Endothelial cell of umbilical vein (primary cell): ENCODE results near the gene SH3GL3. TPM values are rescaled to one million over a fixed set of nuclear protein-coding genes. Genes with fewer than 3 reads are reported as not detected.

Experiments
- BruUV-seq: library from RNA; stranded (reverse); fragments of 400-500 nt; replicated peaks from 2 replicates; lab custom pipeline; 2021; lab: Mats Ljungman, UMichigan
- CTCF ChIA-PET: fragments of 300-600, 350-600 bp; sonication (Branson Sonifier 250); formaldehyde crosslinking; loops from one replicate; lab custom pipeline; 2021; ENCODE audit warnings: antibody characterized with exemption, inconsistent platforms; lab: Charles Lee
- POLR2A ChIA-PET: fragments of 300-600, 350-600 bp; sonication (Branson Sonifier 250); formaldehyde crosslinking; loops from one replicate; lab custom pipeline; 2021; ENCODE audit warnings: antibody characterized with exemption, inconsistent platforms; lab: Charles Lee
- DNase-seq: peaks from one replicate; pipeline ENCODE4 v3.0.0-alpha.2; 2011; ENCODE audit warnings: low read depth, low spot score
- FAIRE-seq: peaks from 2 replicates; lab custom pipeline; 2011; peaks lifted over from hg19 to GRCh38; lab: Jason Lieb, UNC
- H2AFZ ChIP-seq: 2 replicates; pipeline ENCODE4 v1.6.0; 2012; ENCODE audit warnings: low read depth, low read length, control low read depth, inconsistent platforms
- H3K27ac ChIP-seq: 2 replicates; pipeline ENCODE4 v1.5.1; 2011; ENCODE audit warnings: low read depth, mild to moderate bottlenecking, control low read depth, low read length, moderate library complexity; ENCODE audit not compliant: insufficient read depth
- H3K27me3 ChIP-seq, 2 experiments: 2 replicates each; pipeline versions ENCODE4 v1.6.0 to v1.6.1; 2011; ENCODE audit warnings: low read length in 2 of 2, mixed read lengths in 1 of 2; ENCODE audit not compliant: control insufficient read depth in 2 of 2, insufficient read depth in 2 of 2
- H3K36me3 ChIP-seq, 2 experiments: 2 replicates in 1 of 2; 3 replicates in 1 of 2; pipeline ENCODE4 v1.5.1; 2011; ENCODE audit warnings: low read length in 2 of 2, mild to moderate bottlenecking in 1 of 2, moderate library complexity in 1 of 2; ENCODE audit not compliant: control insufficient read depth in 2 of 2, insufficient read depth in 2 of 2; ENCODE audit errors: extremely low read depth in 1 of 2
- H3K4me1 ChIP-seq: 3 replicates; pipeline ENCODE4 v1.5.1; 2011; ENCODE audit warnings: mild to moderate bottlenecking, low read length; ENCODE audit not compliant: control insufficient read depth, insufficient read depth; ENCODE audit errors: extremely low read depth
- H3K4me2 ChIP-seq: 2 replicates; pipeline ENCODE4 v1.6.1; 2011; ENCODE audit warnings: low read length, control low read depth, mixed read lengths; ENCODE audit not compliant: insufficient read depth
- H3K4me3 ChIP-seq, 3 experiments: fragments of 200-600 bp in 1 of 3; sonication (generic), shearing (Covaris generic) in 1 of 3; replicated peaks in 1 of 3; 2 replicates each; pipeline ENCODE4 v1.5.1; 2011 to 2016; ENCODE audit warnings: control low read depth in 3 of 3, low read length in 3 of 3, mild to moderate bottlenecking in 2 of 3, inconsistent platforms in 1 of 3, low read depth in 1 of 3, moderate library complexity in 1 of 3; ENCODE audit not compliant: insufficient read depth in 1 of 3
- H3K79me2 ChIP-seq: 2 replicates; pipeline ENCODE4 v1.6.0; 2012; ENCODE audit warnings: low read length, inconsistent platforms; ENCODE audit not compliant: control insufficient read depth, insufficient read depth
- H3K9ac ChIP-seq: replicated peaks from 2 replicates; pipeline ENCODE3; 2011; ENCODE audit warnings: low read length, control low read depth; ENCODE audit not compliant: insufficient read depth; ENCODE audit errors: extremely low read depth
- H3K9me1 ChIP-seq: replicated peaks from 3 replicates; pipeline ENCODE4 v1.6.0; 2011; ENCODE audit warnings: mild to moderate bottlenecking, low read length; ENCODE audit not compliant: control insufficient read depth, insufficient read depth; ENCODE audit errors: extremely low read depth
- H3K9me3 ChIP-seq: replicated peaks from 2 replicates; pipeline ENCODE4 v1.5.1; 2012; ENCODE audit warnings: low read length, inconsistent platforms; ENCODE audit not compliant: control insufficient read depth, insufficient read depth
- H4K20me1 ChIP-seq: replicated peaks from 2 replicates; pipeline ENCODE3; 2011; ENCODE audit warnings: mild to moderate bottlenecking, low read length; ENCODE audit not compliant: control insufficient read depth, insufficient read depth; ENCODE audit errors: extremely low read depth
- EZH2 ChIP-seq: IDR thresholded peaks from 2 replicates; pipeline ENCODE4 v1.6.1; 2012; ENCODE audit warnings: borderline replicate concordance, low read depth, mild to moderate bottlenecking, moderate library complexity, low read length, inconsistent platforms; ENCODE audit not compliant: severe bottlenecking
- FOS ChIP-seq: IDR thresholded peaks from 2 replicates; pipeline ENCODE4 v1.6.1; 2011; ENCODE audit warnings: mild to moderate bottlenecking, low read length, moderate library complexity, borderline replicate concordance; ENCODE audit not compliant: insufficient read depth
- GATA2 ChIP-seq: IDR thresholded peaks from 2 replicates; pipeline ENCODE4 v1.7.0; 2011; ENCODE audit warnings: low read depth, mild to moderate bottlenecking, moderate library complexity, mixed read lengths, low read length; ENCODE audit not compliant: insufficient read length, insufficient read depth
- JUN ChIP-seq: IDR thresholded peaks from 2 replicates; pipeline ENCODE4 v1.6.1; 2011; ENCODE audit warnings: borderline replicate concordance, low read depth; ENCODE audit not compliant: insufficient read length, insufficient read depth
- MYC ChIP-seq: IDR thresholded peaks from one replicate; pipeline ENCODE4 v1.6.1; 2011; ENCODE audit warnings: mild to moderate bottlenecking, low read depth, low read length
- POLR2A ChIP-seq: IDR thresholded peaks from 2 replicates; pipeline ENCODE4 v1.6.1; 2012; ENCODE audit warnings: low read depth, mild to moderate bottlenecking, control low read depth, low read length
- POLR2AphosphoS5 ChIP-seq: IDR thresholded peaks from 2 replicates; pipeline ENCODE4 v1.6.1; 2012; ENCODE audit warnings: low read depth, mild to moderate bottlenecking, control low read depth, low read length, moderate library complexity; ENCODE audit not compliant: insufficient read depth
- dilution Hi-C: fragments of 300-500 bp; cut with MboI; formaldehyde crosslinking; loops from one replicate; pipeline ENCODE4 v1.15.0; 2019; ENCODE audit warnings: low sequenced_read_pairs; ENCODE audit not compliant: extremely low pct_ligation_motif_present
- intact Hi-C: fragments of 100-400 bp; cut with micrococcal nuclease; formaldehyde crosslinking; loops from one replicate; pipeline ENCODE4 v1.10.0; 2022
- polyA plus RNA-seq, 4 experiments: library from polyadenylated mRNA; depleted of rRNA in 3 of 4; stranded (reverse) in 3 of 4; unstranded in 1 of 4; fragments of >200 nt; gene quantifications; 2 replicates each; pipeline versions ENCODE4 v1.2.1 to v1.2.3, GENCODE V29; 2011 to 2012; ENCODE audit warnings: missing spikeins in 1 of 4
- total RNA-seq: library from RNA; stranded (reverse); gene quantifications from 2 replicates; pipeline ENCODE4 v1.2.3, GENCODE V29; 2021
- TF ChIP-seq, protein P1 (sequence below): IDR thresholded peaks from 2 replicates; pipeline ENCODE4 v1.6.1; 2011; ENCODE audit not compliant: insufficient read depth, insufficient read length
- TF ChIP-seq, protein P2 (sequence below), 2 donors: IDR thresholded peaks; 1 replicate in 1 of 2; 2 replicates in 1 of 2; pipeline ENCODE4 v1.5.1; 2011; ENCODE audit warnings: low read length in 2 of 2, mild to moderate bottlenecking in 2 of 2, moderate library complexity in 2 of 2, control low read depth in 1 of 2, inconsistent platforms in 1 of 2, low read depth in 1 of 2; ENCODE audit not compliant: insufficient read depth in 1 of 2; ENCODE audit errors: extremely low read depth in 1 of 2

Gene SH3GL3
- total and polyA plus RNA-seq, 2 donors (not counting 3 experiments of a cell fraction or from before 2014, with no cell fraction given) = not detected

GRCh38 chr15:83556068-83556467 is 108.9 kb downstream of the SH3GL3 start:
- CTCF ChIA-PET = interaction anchor here (1.0 to 4.9 kb wide), 3 partner anchors 9 to 307 kb away, joined by 5 to 53 read pairs (median 7); no protein-coding TSS in a partner anchor
- DNase-seq (no peak), FAIRE-seq (no peak)
- H2AFZ ChIP-seq = no peak overlapping the region
- no peaks in the 10 kb centered on the region for H3K9me3 ChIP-seq
- POLR2A ChIA-PET = no interaction called here
- no peak overlapping the region for H3K4me2 ChIP-seq
- dilution Hi-C loops = no loop called here
- no peak overlapping the region for H3K4me3 ChIP-seq
- no peak overlapping the region for H3K9ac ChIP-seq
- TF ChIP-seq POLR2AphosphoS5 = no peak
- TF ChIP-seq JUN = no peak
- no peak for TF ChIP-seq POLR2A
- no peak for TF ChIP-seq MYC
- TF ChIP-seq, protein P1, sequence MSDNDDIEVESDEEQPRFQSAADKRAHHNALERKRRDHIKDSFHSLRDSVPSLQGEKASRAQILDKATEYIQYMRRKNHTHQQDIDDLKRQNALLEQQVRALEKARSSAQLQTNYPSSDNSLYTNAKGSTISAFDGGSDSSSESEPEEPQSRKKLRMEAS = no peak
- TF ChIP-seq FOS = no peak
- TF ChIP-seq, protein P2, sequence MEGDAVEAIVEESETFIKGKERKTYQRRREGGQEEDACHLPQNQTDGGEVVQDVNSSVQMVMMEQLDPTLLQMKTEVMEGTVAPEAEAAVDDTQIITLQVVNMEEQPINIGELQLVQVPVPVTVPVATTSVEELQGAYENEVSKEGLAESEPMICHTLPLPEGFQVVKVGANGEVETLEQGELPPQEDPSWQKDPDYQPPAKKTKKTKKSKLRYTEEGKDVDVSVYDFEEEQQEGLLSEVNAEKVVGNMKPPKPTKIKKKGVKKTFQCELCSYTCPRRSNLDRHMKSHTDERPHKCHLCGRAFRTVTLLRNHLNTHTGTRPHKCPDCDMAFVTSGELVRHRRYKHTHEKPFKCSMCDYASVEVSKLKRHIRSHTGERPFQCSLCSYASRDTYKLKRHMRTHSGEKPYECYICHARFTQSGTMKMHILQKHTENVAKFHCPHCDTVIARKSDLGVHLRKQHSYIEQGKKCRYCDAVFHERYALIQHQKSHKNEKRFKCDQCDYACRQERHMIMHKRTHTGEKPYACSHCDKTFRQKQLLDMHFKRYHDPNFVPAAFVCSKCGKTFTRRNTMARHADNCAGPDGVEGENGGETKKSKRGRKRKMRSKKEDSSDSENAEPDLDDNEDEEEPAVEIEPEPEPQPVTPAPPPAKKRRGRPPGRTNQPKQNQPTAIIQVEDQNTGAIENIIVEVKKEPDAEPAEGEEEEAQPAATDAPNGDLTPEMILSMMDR (IDR thresholded peaks at IDR 0.05; ENCODE audit: extremely low read depth in 1 of 2, insufficient read depth in 1 of 2, low read depth in 1 of 2, low read length in 2 of 2) = no peak
- no peak for TF ChIP-seq EZH2
- no peak for TF ChIP-seq GATA2
- H4K20me1 ChIP-seq = no peaks in the 10 kb centered on the region
- BruUV-seq = no TSS peak
- no peaks in the 10 kb centered on the region for H3K9me1 ChIP-seq
- H3K27me3 ChIP-seq = no peaks in the 10 kb centered on the region
- H3K4me1 ChIP-seq = no peaks in the 10 kb centered on the region
- no peaks in the 10 kb centered on the region for H3K36me3 ChIP-seq
- H3K27ac ChIP-seq = no peak overlapping the region
- intact Hi-C loops = no loop called here
- H3K79me2 ChIP-seq = no peaks in the 10 kb centered on the region
